Heart right ventricle (tissue), 16 donors: ENCODE measurements around the gene BCAR3. TPM values are rescaled to one million over a fixed set of nuclear protein-coding genes. Genes with fewer than 3 reads are reported as not detected.

Source experiments
- ATAC-seq, 8 donors: fragments of 200-7000 bp; cut with Tn5 transposase; one replicate each; pipeline ENCODE4 v1.9.1; 2020; ENCODE audit warnings: mild to moderate bottlenecking in 8 of 8, moderate library complexity in 8 of 8, moderate number of reproducible peaks in 1 of 8
- DNase-seq, 2 donors: peaks; one replicate each; pipeline ENCODE4 v3.0.0-alpha.2; 2020
- H3K27ac ChIP-seq, 10 donors: fragments of 200-600 bp; sonication (generic) in 2 of 10; one replicate each; pipeline versions ENCODE4 v1.5.0 to v1.8.0; 2020 to 2022; ENCODE audit warnings: mild to moderate bottlenecking in 3 of 10
- H3K27me3 ChIP-seq, 7 donors: fragments of 200-600 bp; one replicate each; pipeline ENCODE4 v1.8.0; 2021 to 2022; ENCODE audit warnings: mild to moderate bottlenecking in 2 of 7
- H3K36me3 ChIP-seq, 9 donors: fragments of 200-600 bp; sonication (generic) in 1 of 9; one replicate each; pipeline versions ENCODE4 v1.5.0 to v1.8.0; 2020 to 2022; ENCODE audit warnings: mild to moderate bottlenecking in 2 of 9
- H3K4me1 ChIP-seq, 9 donors: fragments of 200-600 bp; sonication (generic) in 1 of 9; one replicate each; pipeline versions ENCODE4 v1.5.0 to v1.8.0; 2020 to 2022; ENCODE audit warnings: mild to moderate bottlenecking in 4 of 9
- H3K4me3 ChIP-seq, 10 donors: fragments of 200-600 bp; sonication (generic) in 2 of 10; one replicate each; pipeline versions ENCODE4 v1.5.0 to v1.8.0; 2020 to 2022; ENCODE audit warnings: mild to moderate bottlenecking in 7 of 10, moderate library complexity in 2 of 10
- H3K9me3 ChIP-seq, 11 donors: fragments of 200-600 bp in 10 of 11; sonication (generic) in 2 of 11; one replicate each; pipeline versions ENCODE4 v1.5.0 to v1.8.0; 2013 to 2022; ENCODE audit warnings: mild to moderate bottlenecking in 2 of 11, control low read depth in 1 of 11, moderate library complexity in 1 of 11
- CTCF ChIP-seq, 9 donors: fragments of 200-600 bp; sonication (generic) in 2 of 9; IDR thresholded peaks; one replicate each; pipeline versions ENCODE4 v1.5.0 to v1.8.0; 2021 to 2022; ENCODE audit warnings: antibody characterized with exemption in 9 of 9, mild to moderate bottlenecking in 5 of 9, moderate library complexity in 1 of 9
- WGBS, 2 donors: extraction: QIAGEN DNeasy Blood & Tissue Kit; methylation state at CpG; one replicate each; pipeline ENCODE4 v1.1.7; 2013; ENCODE audit warnings: inconsistent platforms in 1 of 2; 5-methylcytosine and 5-hydroxymethylcytosine counted together
- intact Hi-C, 10 donors: fragments of 100-400 bp; cut with DNase I; formaldehyde crosslinking; loops; one replicate each; pipeline versions ENCODE4 v1.11.1 to v1.14.2; 2022
- polyA plus RNA-seq, 2 donors: library from polyadenylated mRNA; stranded (reverse); fragments of 200-250 nt; gene quantifications; one replicate each; pipeline ENCODE4 v1.2.3, GENCODE V29; 2013
- total RNA-seq, 10 donors: library from RNA; stranded (reverse); fragmentation: NEBNext Ultra II Directional in 3 of 10; extraction: Animal tissue kit (Norgen Biotek cat#: 25700) in 3 of 10; gene quantifications; one replicate each; pipeline versions ENCODE4 v1.2.1 to v1.2.4, GENCODE V29; 2021 to 2023
- donor health status: Arrhythmogenic right ventricular cardiomyopathy.
- donor health status: ischemic (EF 13 %, LVEDD 7.1; RV severe dilation, severe dysfunction).
- donor health status: healthy with polysubstance abuse.
- donor health status: DM: no; HTN: yes; CAD: no.
- donor health status: DM: no; HTN: no; CAD: no.
- donor health status: ischemic (EF 25% LVEDD 6.9; RV normal size, moderate dysfunction).
- donor health status: ischemic (EF 25% LVEDD 5.7; RV mildly dilated, moderate dysfunction).
- donor health status: healthy.
- donor health status: DM: yes; HTN: yes; CAD: no.
- donor health status: Ischemic cardiomyopathy.
- donor health status: ischemic (EF 35%, LVEDD 5.7; RV mildly dilated, moderate dysfunction).
- donor health status: nonischemic (EF 11% LVEDD 7.7; RV severe dilation, severe dysfunction).
- donor health status: DM: yes; HTN: yes; CAD: no.
- donor health status: PGD.
- donor health status: ischemic (EF 29% LVEDD 5.4; RV normal size, mild dysfunction).
- donor health status: nonischemic (EF 23%, LVEDD 6.1; RV moderate dilation, normal function).

The BCAR3 gene
- total and polyA plus RNA-seq, 12 donors, result 6.6 to 36.0 (median 15.9) TPM

DNA sequence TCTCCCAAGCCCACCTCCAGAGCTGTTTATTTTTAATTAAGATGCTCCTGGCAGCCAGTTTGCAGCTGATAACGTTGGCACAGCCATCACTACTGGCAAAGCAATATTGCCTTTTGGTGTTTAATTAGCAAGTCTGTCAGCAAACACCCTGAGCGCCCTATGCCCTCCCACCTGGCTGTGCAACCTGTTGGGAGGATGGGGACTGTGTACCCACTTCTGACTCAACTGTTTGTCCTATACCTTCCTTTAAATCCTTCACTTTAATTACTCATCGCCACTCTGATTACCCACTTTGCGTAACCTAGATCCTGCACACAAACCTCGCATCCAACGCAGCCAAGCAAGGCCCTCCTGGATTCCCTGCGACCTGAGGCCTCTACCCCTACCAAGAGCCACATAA lies 67.1 kb downstream of the BCAR3 start:
- peaks cover 24 to 98% (median 70%) of the 10 kb centered on the region in 9 donors for H3K4me1 ChIP-seq
- no peaks in the 10 kb centered on the region for H3K36me3 ChIP-seq
- ATAC-seq (no peak), DNase-seq (no peak)
- H3K27me3 ChIP-seq, result no peaks in the 10 kb centered on the region
- no peak for TF ChIP-seq CTCF (IDR thresholded peaks at IDR 0.05)
- H3K9me3 ChIP-seq, result no peaks in the 10 kb centered on the region
- H3K4me3 ChIP-seq, result peak overlapping the region in 5 of 10 donors; percentile 36 to 56 (median 55)
- intact Hi-C loops, result loop anchor here in 2 of 10 donors (5.0 to 10.0 kb wide), 3 partner anchors 37 to 167 kb away; partner anchors contain the start of gene FNBP1L (in 1 of the 2)
- peak overlapping the region; percentile 51 to 82 (median 72) for H3K27ac ChIP-seq
- 83 to 88% methylated on average over 7 of the region's 7 CpGs for WGBS, 2 donors

DNA sequence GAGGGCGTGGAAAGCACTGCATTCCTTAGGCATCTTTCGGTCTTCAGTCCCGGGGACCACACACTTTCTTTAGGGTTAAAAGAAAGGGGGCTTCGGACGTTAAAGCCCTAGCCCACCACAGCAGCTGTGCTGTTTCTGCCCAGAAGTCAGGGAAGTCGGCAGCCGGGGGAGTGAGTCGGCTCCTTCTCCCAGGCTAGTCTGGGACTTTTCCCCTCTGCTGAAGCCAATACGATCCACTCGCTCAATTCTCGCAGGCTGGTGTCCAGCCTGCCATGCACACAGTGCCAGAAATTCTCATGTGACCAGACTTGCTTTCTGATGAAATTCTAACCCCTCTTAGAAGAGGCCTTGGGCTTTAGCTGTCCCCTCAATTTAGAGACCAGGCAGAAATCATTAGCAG lies 67.7 kb downstream of the BCAR3 start:
- DNase-seq (peak; percentile 38 to 46), ATAC-seq (peak; percentile 49 to 65 (median 61))
- H3K4me3 ChIP-seq, result peak overlapping the region; percentile 8 to 56 (median 49)
- peak overlapping the region; percentile 51 to 82 (median 72) for H3K27ac ChIP-seq
- H3K36me3 ChIP-seq, result no peaks in the 10 kb centered on the region
- no peaks in the 10 kb centered on the region for H3K9me3 ChIP-seq
- no peak for TF ChIP-seq CTCF (IDR thresholded peaks at IDR 0.05)
- peaks cover 29 to 99% (median 77%) of the 10 kb centered on the region in 9 donors for H3K4me1 ChIP-seq
- H3K27me3 ChIP-seq, result no peaks in the 10 kb centered on the region
- WGBS, 2 donors, result 26 to 41% methylated on average over 11 of the region's 11 CpGs
- intact Hi-C loops, result loop anchor here in 2 of 10 donors (5.0 to 10.0 kb wide), 3 partner anchors 37 to 167 kb away; partner anchors contain the start of gene FNBP1L (in 1 of the 2)

DNA sequence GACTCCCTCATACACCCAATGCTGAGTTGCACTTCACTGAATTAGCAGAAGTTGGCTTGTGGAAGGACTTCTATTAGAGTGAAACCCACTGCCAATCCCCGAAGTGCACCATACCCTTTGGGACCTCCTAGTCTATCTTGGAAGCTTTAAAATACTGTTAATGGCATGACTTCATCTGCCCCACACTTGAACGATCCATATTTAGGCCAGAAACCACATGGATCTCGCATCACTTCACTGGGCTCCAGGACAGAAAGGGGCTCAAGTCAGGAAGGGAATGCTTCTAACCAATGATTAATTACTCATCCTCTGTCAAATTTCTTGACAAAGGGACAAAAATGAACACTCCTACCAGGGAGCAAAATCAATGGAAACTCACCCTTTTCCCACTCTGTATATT lies 69.1 kb downstream of the BCAR3 start:
- Histone ChIP-seq H3K4me3 (peak overlapping the region in 9 of 10 donors; percentile 35 to 56 (median 53)), H3K27ac (peak overlapping the region; percentile 17 to 82 (median 72)), H3K36me3 (no peaks in the 10 kb centered on the region), H3K9me3 (no peaks in the 10 kb centered on the region), H3K4me1 (peaks cover 30 to 99% (median 80%) of the 10 kb centered on the region in 9 donors), H3K27me3 (no peaks in the 10 kb centered on the region)
- 64 to 79% methylated on average over 3 of the region's 3 CpGs for WGBS, 2 donors
- no peak for DNase-seq
- intact Hi-C loops, result loop anchor here in 2 of 10 donors (5.0 to 10.0 kb wide), 3 partner anchors 35 to 165 kb away; partner anchors contain the start of gene FNBP1L (in 1 of the 2)
- no peak for TF ChIP-seq CTCF (IDR thresholded peaks at IDR 0.05)
- ATAC-seq, result no peak

GRCh38 chr1:93611668-93612067 lies 70.0 kb downstream of the BCAR3 start:
- Histone ChIP-seq H3K27me3 (no peaks in the 10 kb centered on the region), H3K4me3 (peak overlapping the region in 4 of 10 donors; percentile 53 to 56 (median 56)), H3K27ac (peak overlapping the region in 9 of 10 donors; percentile 14 to 82 (median 71)), H3K36me3 (no peaks in the 10 kb centered on the region), H3K9me3 (no peaks in the 10 kb centered on the region), H3K4me1 (peaks cover 24 to 99% (median 79%) of the 10 kb centered on the region in 9 donors)
- DNase-seq, result no peak
- ATAC-seq, result no peak
- WGBS, 2 donors, result 71 to 76% methylated on average over 5 of the region's 5 CpGs
- TF ChIP-seq CTCF (IDR thresholded peaks at IDR 0.05), result no peak
- intact Hi-C loops, result loop anchor here in 2 of 10 donors (5.0 to 10.0 kb wide), 3 partner anchors 34 to 164 kb away; partner anchors contain the start of gene FNBP1L (in 1 of the 2)
